ENCODE measurements around the gene TRABD2B.

The TRABD2B gene

DNA sequence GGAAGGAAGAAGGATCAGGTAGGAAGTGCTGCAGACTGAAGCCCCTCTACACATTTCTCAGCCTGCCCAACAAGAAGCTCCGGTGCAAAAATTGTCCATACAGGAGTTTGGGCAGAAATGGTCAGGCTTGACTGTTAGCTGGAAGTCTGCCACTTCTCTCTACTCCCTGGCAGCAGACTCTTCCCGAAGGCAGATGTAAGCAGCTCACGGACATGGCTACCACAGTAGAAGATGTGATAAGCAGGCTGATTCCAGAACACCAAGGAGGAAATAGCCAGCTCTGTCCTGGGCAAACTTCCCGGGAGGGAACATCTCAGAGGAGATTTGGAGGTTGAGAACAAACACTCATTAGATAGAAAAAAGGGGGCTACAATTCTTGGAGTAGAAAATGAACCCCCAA, 52.6 kb downstream of the TRABD2B start:
- TF ChIP-seq FOXP2 (optimal IDR thresholded peaks at IDR 0.05; ENCODE audit: borderline replicate concordance, extremely low read depth, extremely low read length, insufficient read depth) (no peak), TAF1 (IDR thresholded peaks at IDR 0.05; ENCODE audit: borderline replicate concordance, insufficient read depth, low read length) (no peak), POLR2AphosphoS5 (IDR thresholded peaks at IDR 0.05; ENCODE audit: low read depth, low read length) (no peak), REST (IDR thresholded peaks at IDR 0.05; ENCODE audit: insufficient read depth in 1 of 2, low read depth in 2 of 2, low read length in 2 of 2) (no peak), SIN3A (IDR thresholded peaks at IDR 0.05; ENCODE audit: borderline replicate concordance, insufficient read depth, low read length) (no peak)

- TF ChIP-seq REST (IDR thresholded peaks at IDR 0.05; ENCODE audit: insufficient read depth in 1 of 2, low read depth in 2 of 2, low read length in 2 of 2) (no peak), TAF1 (IDR thresholded peaks at IDR 0.05; ENCODE audit: borderline replicate concordance, insufficient read depth, low read length) (no peak), FOXP2 (optimal IDR thresholded peaks at IDR 0.05; ENCODE audit: borderline replicate concordance, extremely low read depth, extremely low read length, insufficient read depth) (no peak), POLR2AphosphoS5 (IDR thresholded peaks at IDR 0.05; ENCODE audit: low read depth, low read length) (no peak), SIN3A (IDR thresholded peaks at IDR 0.05; ENCODE audit: borderline replicate concordance, insufficient read depth, low read length) (no peak)
Observed at GRCh38 chr1:47942240-47942629, 55.0 kb downstream of the TRABD2B start.

- TF ChIP-seq REST (IDR thresholded peaks at IDR 0.05; ENCODE audit: insufficient read depth in 1 of 2, low read depth in 2 of 2, low read length in 2 of 2) (no peak), POLR2AphosphoS5 (IDR thresholded peaks at IDR 0.05; ENCODE audit: low read depth, low read length) (no peak), TAF1 (IDR thresholded peaks at IDR 0.05; ENCODE audit: borderline replicate concordance, insufficient read depth, low read length) (no peak), SIN3A (IDR thresholded peaks at IDR 0.05; ENCODE audit: borderline replicate concordance, insufficient read depth, low read length) (no peak), FOXP2 (optimal IDR thresholded peaks at IDR 0.05; ENCODE audit: borderline replicate concordance, extremely low read depth, extremely low read length, insufficient read depth) (no peak)
Observed at GRCh38 chr1:47941609-47942239, 55.5 kb downstream of the TRABD2B start.

DNA sequence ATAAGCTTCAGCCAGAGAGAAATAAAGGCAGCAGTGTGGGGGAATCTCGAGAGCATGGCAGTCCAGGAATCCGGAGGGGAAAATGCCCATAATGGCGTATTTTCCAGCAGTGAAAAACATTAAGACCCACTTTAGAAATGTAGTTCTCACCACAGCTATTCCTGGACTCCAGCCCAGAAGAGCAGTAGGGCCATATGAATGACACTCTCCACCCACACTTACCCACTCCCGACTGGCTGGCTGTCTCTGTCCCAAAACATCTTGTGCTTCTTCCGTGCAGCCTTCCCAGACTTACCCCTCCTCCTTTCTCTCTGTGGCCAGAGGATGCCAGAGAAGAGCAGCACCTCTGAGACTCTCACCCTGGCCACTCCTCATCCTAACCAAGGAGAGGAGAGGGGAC, 56.4 kb downstream of the TRABD2B start:
- no peak for TF ChIP-seq SIN3A (IDR thresholded peaks at IDR 0.05; ENCODE audit: borderline replicate concordance, insufficient read depth, low read length)
- no peak for TF ChIP-seq FOXP2 (optimal IDR thresholded peaks at IDR 0.05; ENCODE audit: borderline replicate concordance, extremely low read depth, extremely low read length, insufficient read depth)
- TF ChIP-seq POLR2AphosphoS5 (IDR thresholded peaks at IDR 0.05; ENCODE audit: low read depth, low read length), result no peak
- TF ChIP-seq REST (IDR thresholded peaks at IDR 0.05; ENCODE audit: insufficient read depth in 1 of 2, low read depth in 2 of 2, low read length in 2 of 2), result no peak
- TF ChIP-seq TAF1 (IDR thresholded peaks at IDR 0.05; ENCODE audit: borderline replicate concordance, insufficient read depth, low read length), result no peak

Measured in PFSK-1 (cell line).